Osteoblast (primary cell): ENCODE data around the gene KIAA1614. TPM values are rescaled to one million over a fixed set of nuclear protein-coding genes. Genes with fewer than 3 reads are reported as not detected.

Experiments
- DNase-seq: peaks from one replicate; pipeline ENCODE4 v3.0.0; 2011; ENCODE audit warnings: low spot score, mixed read lengths; ENCODE audit not compliant: insufficient read length; ENCODE audit errors: missing footprints
- H2AFZ ChIP-seq: 2 replicates; pipeline ENCODE4 v1.6.0; 2011; ENCODE audit warnings: mild to moderate bottlenecking, low read length
- H3K27ac ChIP-seq: 2 replicates; pipeline ENCODE4 v1.5.1; 2011; ENCODE audit warnings: mild to moderate bottlenecking, low read depth, low read length, moderate library complexity
- H3K27me3 ChIP-seq: 2 replicates; pipeline ENCODE4 v1.6.0; 2012; ENCODE audit warnings: mild to moderate bottlenecking, control low read depth, inconsistent platforms, low read length, moderate library complexity; ENCODE audit not compliant: insufficient read depth
- H3K36me3 ChIP-seq: 2 replicates; pipeline ENCODE4 v1.5.1; 2011; ENCODE audit warnings: mild to moderate bottlenecking, low read length, control low read depth, moderate library complexity; ENCODE audit not compliant: insufficient read depth
- H3K4me1 ChIP-seq: 2 replicates; pipeline ENCODE4 v1.5.1; 2011; ENCODE audit warnings: mild to moderate bottlenecking, low read length, control low read depth, moderate library complexity; ENCODE audit not compliant: insufficient read depth
- H3K4me2 ChIP-seq: 2 replicates; pipeline ENCODE4 v1.6.0; 2011; ENCODE audit warnings: mild to moderate bottlenecking, low read length; ENCODE audit not compliant: insufficient read depth
- H3K4me3 ChIP-seq: fragments of 200-600 bp; sonication (generic); 3 replicates; pipeline ENCODE4 v1.5.1; 2012; ENCODE audit warnings: mild to moderate bottlenecking, low read length, inconsistent platforms; ENCODE audit not compliant: insufficient read depth
- H3K79me2 ChIP-seq: 2 replicates; pipeline ENCODE4 v1.6.0; 2012; ENCODE audit warnings: mild to moderate bottlenecking, low read length, control low read depth, inconsistent platforms; ENCODE audit not compliant: insufficient read depth
- H3K9me3 ChIP-seq: 2 replicates; pipeline ENCODE4 v1.5.1; 2011; ENCODE audit warnings: low read depth, low read length, control low read depth
- H4K20me1 ChIP-seq: 2 replicates; pipeline ENCODE4 v1.6.0; 2012; ENCODE audit warnings: mild to moderate bottlenecking, low read length, control low read depth; ENCODE audit not compliant: insufficient read depth
- total RNA-seq: library from RNA; depleted of rRNA; stranded (reverse); fragments of >200 nt; gene quantifications from 2 replicates; pipeline ENCODE4 v1.2.3, GENCODE V29; 2012
- TF ChIP-seq, protein P1 (sequence below): IDR thresholded peaks from 2 replicates; pipeline ENCODE4 v1.5.1; 2011; ENCODE audit warnings: mild to moderate bottlenecking, low read depth, low read length, moderate library complexity; ENCODE audit errors: extremely low read depth

Gene KIAA1614
- total RNA-seq, 1 donor: 12.7 TPM

DNA sequence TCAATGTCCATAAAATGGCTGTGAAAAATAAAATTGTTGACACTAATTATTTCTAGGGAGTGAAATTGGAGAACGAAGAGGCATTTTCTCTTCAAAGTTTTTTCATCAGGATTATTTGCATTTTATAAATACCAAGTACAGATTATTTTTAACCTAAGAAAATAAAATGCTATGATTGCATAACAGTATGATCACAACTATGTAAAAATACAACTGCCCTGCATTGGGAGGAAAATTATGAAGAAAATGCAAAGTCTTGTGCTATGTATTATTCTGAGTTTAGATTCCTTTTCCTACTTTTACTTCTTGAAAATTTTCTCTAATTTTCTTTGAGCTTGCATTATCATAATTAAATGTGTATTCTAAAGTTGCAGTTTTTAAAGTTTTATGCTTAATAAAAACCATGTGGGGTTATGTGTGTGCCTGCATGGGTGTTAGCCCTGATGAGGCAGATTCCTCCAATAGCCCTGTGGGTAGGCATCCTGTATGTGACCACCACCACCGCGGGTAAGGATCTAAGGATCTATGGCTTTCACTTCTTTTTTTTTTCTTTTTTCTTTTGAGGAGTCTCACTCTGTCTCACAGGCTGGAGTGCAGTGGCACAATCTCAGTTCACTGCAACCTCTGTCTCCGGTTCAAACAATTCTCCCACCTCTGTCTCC lies 85.3 kb downstream of the KIAA1614 start:
- DNase-seq: no peak
- Histone ChIP-seq H3K27ac (no peak overlapping the region), H3K9me3 (no peaks in the 10 kb centered on the region), H3K4me2 (no peak overlapping the region), H4K20me1 (peaks cover 3% of the 10 kb centered on the region), H3K79me2 (peaks cover 11% of the 10 kb centered on the region), H3K36me3 (peaks cover 17% of the 10 kb centered on the region), H3K27me3 (no peaks in the 10 kb centered on the region), H3K4me3 (no peak overlapping the region), H3K4me1 (peaks cover 4% of the 10 kb centered on the region), H2AFZ (no peak overlapping the region)
- TF ChIP-seq, protein P1, sequence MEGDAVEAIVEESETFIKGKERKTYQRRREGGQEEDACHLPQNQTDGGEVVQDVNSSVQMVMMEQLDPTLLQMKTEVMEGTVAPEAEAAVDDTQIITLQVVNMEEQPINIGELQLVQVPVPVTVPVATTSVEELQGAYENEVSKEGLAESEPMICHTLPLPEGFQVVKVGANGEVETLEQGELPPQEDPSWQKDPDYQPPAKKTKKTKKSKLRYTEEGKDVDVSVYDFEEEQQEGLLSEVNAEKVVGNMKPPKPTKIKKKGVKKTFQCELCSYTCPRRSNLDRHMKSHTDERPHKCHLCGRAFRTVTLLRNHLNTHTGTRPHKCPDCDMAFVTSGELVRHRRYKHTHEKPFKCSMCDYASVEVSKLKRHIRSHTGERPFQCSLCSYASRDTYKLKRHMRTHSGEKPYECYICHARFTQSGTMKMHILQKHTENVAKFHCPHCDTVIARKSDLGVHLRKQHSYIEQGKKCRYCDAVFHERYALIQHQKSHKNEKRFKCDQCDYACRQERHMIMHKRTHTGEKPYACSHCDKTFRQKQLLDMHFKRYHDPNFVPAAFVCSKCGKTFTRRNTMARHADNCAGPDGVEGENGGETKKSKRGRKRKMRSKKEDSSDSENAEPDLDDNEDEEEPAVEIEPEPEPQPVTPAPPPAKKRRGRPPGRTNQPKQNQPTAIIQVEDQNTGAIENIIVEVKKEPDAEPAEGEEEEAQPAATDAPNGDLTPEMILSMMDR: no peak

Other genes with a start within 250 kb of the KIAA1614 start
- gene STX6, start 110.0 kb downstream of the KIAA1614 start, total RNA-seq: 27.1 and 32.2 TPM in 2 replicates
- 29.3 and 33.0 TPM in 2 replicates for gene MR1, start 121.1 kb downstream of the KIAA1614 start, total RNA-seq
- 16.2 and 17.4 TPM in 2 replicates for gene IER5, start 175.8 kb downstream of the KIAA1614 start, total RNA-seq